Calu3 (cell line): ENCODE measurements around the gene FKBP1B. TPM values are rescaled to one million over a fixed set of nuclear protein-coding genes. Genes with fewer than 3 reads are reported as not detected.

ENCODE experiments used
- BruUV-seq: library from RNA; stranded (reverse); fragments of 400-500 nt; replicated peaks from 2 replicates; lab custom pipeline; 2021; lab: Mats Ljungman, UMichigan
- CTCF ChIA-PET: fragments of 300-600 bp; sonication (Branson Sonifier 250); formaldehyde crosslinking; loops from one replicate; lab custom pipeline; 2022; ENCODE audit warnings: antibody characterized with exemption; lab: Charles Lee
- DNase-seq: peaks from one replicate; pipeline ENCODE4 v3.0.0; 2022
- H3K27ac Mint-ChIP-seq: one replicate; pipeline ENCODE4 v1.8.0; 2022; ENCODE audit warnings: mixed read lengths; ENCODE audit not compliant: unreplicated experiment
- H3K27me3 Mint-ChIP-seq: one replicate; pipeline ENCODE4 v1.8.0; 2022; ENCODE audit warnings: mixed read lengths; ENCODE audit not compliant: unreplicated experiment
- H3K36me3 Mint-ChIP-seq: one replicate; pipeline ENCODE4 v1.8.0; 2022; ENCODE audit warnings: mild to moderate bottlenecking, moderate library complexity, mixed read lengths; ENCODE audit not compliant: insufficient read depth, unreplicated experiment
- H3K4me1 Mint-ChIP-seq: one replicate; pipeline ENCODE4 v1.8.0; 2022; ENCODE audit warnings: mild to moderate bottlenecking, low read depth, mixed read lengths; ENCODE audit not compliant: unreplicated experiment
- H3K4me3 Mint-ChIP-seq: one replicate; pipeline ENCODE4 v1.8.0; 2022; ENCODE audit warnings: mild to moderate bottlenecking, low read depth, moderate library complexity, mixed read lengths; ENCODE audit not compliant: unreplicated experiment
- H3K9me3 Mint-ChIP-seq: one replicate; pipeline ENCODE4 v1.8.0; 2022; ENCODE audit warnings: low read depth, mixed read lengths; ENCODE audit not compliant: unreplicated experiment
- CTCF ChIP-seq: fragments of 200-600 bp; IDR thresholded peaks from one replicate; pipeline ENCODE4 v1.8.0; 2022; ENCODE audit warnings: antibody characterized with exemption; ENCODE audit not compliant: unreplicated experiment
- intact Hi-C: fragments of 100-400 bp; cut with micrococcal nuclease; formaldehyde crosslinking; loops from one replicate; pipeline ENCODE4 v1.10.0; 2022; ENCODE audit not compliant: unreplicated experiment
- total RNA-seq: library from RNA; stranded (reverse); gene quantifications from 2 replicates; pipeline ENCODE4 v1.2.3, GENCODE V29; 2022

Gene FKBP1B
- total RNA-seq, 1 experiment from 2014 or later, result 8.2 TPM

GRCh38 chr2:24050041-24050979, 769 bp downstream of the FKBP1B start:
- TF ChIP-seq CTCF, result no peak
- H3K27me3 Mint-ChIP-seq, result no peaks in the 10 kb centered on the region
- peaks cover 1% of the 10 kb centered on the region for H3K4me1 Mint-ChIP-seq
- no peaks in the 10 kb centered on the region for H3K9me3 Mint-ChIP-seq
- peaks cover 29% of the 10 kb centered on the region for H3K36me3 Mint-ChIP-seq
- CTCF ChIA-PET, result interaction anchor here (1.0 to 1.4 kb wide), 2 partner anchors 16 to 34 kb away, joined by 4 read pairs; partner anchors contain the start of gene TP53I3
- H3K27ac Mint-ChIP-seq, result no peak overlapping the region
- H3K4me3 Mint-ChIP-seq, result no peak overlapping the region
- BruUV-seq, result no TSS peak
- DNase-seq, result peak; percentile 18
- intact Hi-C loops, result no loop called here

GRCh38 chr2:24051833-24052232, 2.3 kb downstream of the FKBP1B start:
- H3K27me3 Mint-ChIP-seq, result no peaks in the 10 kb centered on the region
- H3K4me3 Mint-ChIP-seq, result no peak overlapping the region
- no peak overlapping the region for H3K27ac Mint-ChIP-seq
- TF ChIP-seq CTCF, result no peak
- intact Hi-C loops, result no loop called here
- H3K36me3 Mint-ChIP-seq, result peaks cover 26% of the 10 kb centered on the region
- H3K9me3 Mint-ChIP-seq, result no peaks in the 10 kb centered on the region
- H3K4me1 Mint-ChIP-seq, result no peaks in the 10 kb centered on the region
- no peak for DNase-seq
- BruUV-seq, result no TSS peak
- CTCF ChIA-PET, result interaction anchor here (0.6 kb wide), 1 partner anchor 524 kb away, joined by 4 read pairs; no protein-coding TSS in a partner anchor

- BruUV-seq, result no TSS peak
- no peak for DNase-seq
- peaks cover 17% of the 10 kb centered on the region for H3K36me3 Mint-ChIP-seq
- no peak overlapping the region for H3K27ac Mint-ChIP-seq
- CTCF ChIA-PET, result no interaction called here
- no peaks in the 10 kb centered on the region for H3K27me3 Mint-ChIP-seq
- H3K9me3 Mint-ChIP-seq, result no peaks in the 10 kb centered on the region
- no peak for TF ChIP-seq CTCF
- H3K4me1 Mint-ChIP-seq, result peaks cover under 1% of the 10 kb centered on the region
- H3K4me3 Mint-ChIP-seq, result no peak overlapping the region
- intact Hi-C loops, result no loop called here
These were observed 3.4 kb downstream of the FKBP1B start for GRCh38 chr2:24052951-24053350.

- Mint-ChIP-seq H3K4me3 (no peak overlapping the region), H3K4me1 (peaks cover 9% of the 10 kb centered on the region), H3K27me3 (no peaks in the 10 kb centered on the region), H3K9me3 (no peaks in the 10 kb centered on the region), H3K27ac (no peak overlapping the region), H3K36me3 (peaks cover 8% of the 10 kb centered on the region)
- no peak for DNase-seq
- BruUV-seq, result no TSS peak
- TF ChIP-seq CTCF, result no peak
- CTCF ChIA-PET, result no interaction called here
- intact Hi-C loops, result no loop called here
These were observed 4.9 kb downstream of the FKBP1B start for GRCh38 chr2:24054366-24055010.
